GM20000 (cell line): ENCODE results near the gene SLC9B1.
"Not testable (repeated sequence)": the region's sequence is repeated elsewhere in the genome, so short reads cannot be mapped to it uniquely, and the experiment has no call there.

ENCODE experiments used
- DNase-seq: peaks from one replicate; pipeline ENCODE4 v3.0.0; 2012; ENCODE audit warnings: low spot score
- CTCF ChIP-seq: IDR thresholded peaks from 2 replicates; pipeline ENCODE4 v1.5.1; 2012; ENCODE audit warnings: mild to moderate bottlenecking, control low read depth; ENCODE audit errors: extremely low read depth, missing control alignments

The SLC9B1 gene

DNA sequence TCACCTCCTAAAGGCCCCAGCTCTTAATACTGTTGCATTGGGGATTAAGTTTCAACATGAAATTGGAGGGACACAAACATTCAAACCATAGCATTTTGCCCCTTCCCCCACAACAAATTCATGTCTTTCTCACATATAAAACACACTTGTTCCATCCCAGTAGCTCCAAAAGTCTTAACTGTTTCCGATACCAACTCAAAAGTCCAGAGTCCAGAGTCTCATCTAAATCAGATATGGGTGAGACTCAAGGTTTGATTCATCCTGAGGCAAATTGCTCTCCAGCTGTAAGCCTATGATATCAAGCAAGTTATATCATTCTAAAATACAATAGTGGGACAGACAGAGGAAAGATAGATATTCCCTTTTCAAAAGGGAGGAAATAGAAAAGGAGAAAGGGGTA lies 8.7 kb downstream of the SLC9B1 start:
- DNase-seq, result no peak
- TF ChIP-seq CTCF, result no peak

GRCh38 chr4:103008875-103009729 lies 10.4 kb downstream of the SLC9B1 start:
- peak; percentile 35 for TF ChIP-seq CTCF
- peak; percentile 43 for DNase-seq

DNA sequence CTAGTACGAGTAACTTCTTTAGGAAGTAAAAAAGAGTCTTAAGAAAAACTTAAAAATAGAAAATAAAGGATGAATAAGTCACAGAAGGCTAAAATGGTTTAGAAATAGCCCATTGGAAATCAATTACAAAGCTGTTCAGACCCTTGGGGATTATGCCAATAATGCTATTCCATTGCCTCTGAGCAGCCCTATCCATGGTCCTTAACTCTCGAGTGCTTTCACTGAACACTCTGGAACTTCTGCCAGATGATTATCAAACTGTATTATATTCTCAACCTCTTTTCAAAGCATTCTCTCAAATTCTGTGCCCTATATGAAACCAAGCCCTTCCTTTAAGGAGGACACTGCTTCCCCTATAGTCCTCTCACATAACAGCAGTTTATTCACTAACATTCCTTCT lies 17.0 kb downstream of the SLC9B1 start:
- TF ChIP-seq CTCF, result no peak
- DNase-seq, result no peak

DNA sequence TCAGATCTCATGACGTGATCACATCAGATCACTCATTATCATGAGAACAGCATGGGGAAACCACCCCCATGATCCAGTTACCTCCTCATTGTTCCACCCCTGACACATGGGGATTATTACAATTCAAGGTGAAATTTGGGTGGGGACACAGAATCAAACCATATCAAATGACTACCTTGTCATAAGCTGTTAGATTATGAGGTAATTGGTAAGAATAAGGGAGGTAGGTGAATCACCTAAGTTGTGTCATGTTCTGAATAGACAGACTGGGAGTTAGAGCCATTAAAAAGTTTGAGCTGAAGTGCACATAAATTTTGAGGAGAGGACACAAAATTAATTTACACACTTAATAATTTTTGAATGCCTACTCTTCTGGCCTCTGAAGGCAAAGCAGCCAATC lies 24.7 kb downstream of the SLC9B1 start:
- no peak for DNase-seq
- TF ChIP-seq CTCF, result no peak

DNA sequence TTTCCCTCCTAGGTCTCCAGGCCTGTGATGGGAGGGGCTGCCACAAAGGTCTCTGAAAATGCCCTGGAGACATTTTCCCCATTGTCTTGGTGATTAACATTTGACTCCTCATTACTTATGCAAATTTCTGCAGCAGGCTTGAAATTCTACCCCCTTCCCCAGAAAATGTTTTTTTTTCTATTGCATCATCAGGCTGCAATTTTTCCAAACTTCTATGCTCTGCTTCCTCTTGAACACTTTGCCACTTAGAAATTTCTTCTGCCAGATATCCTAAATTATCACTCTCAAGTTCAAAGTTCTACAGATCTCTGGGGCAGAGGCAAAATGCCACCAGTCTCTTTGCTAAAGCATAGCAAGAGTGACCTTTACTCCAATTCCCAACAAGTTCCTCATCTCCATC lies 25.5 kb downstream of the SLC9B1 start:
- not testable (repeated sequence) for DNase-seq

GRCh38 chr4:102988429-102989020 lies 31.0 kb downstream of the SLC9B1 start:
- no peak for TF ChIP-seq CTCF

GRCh38 chr4:102981005-102981404 lies 38.5 kb downstream of the SLC9B1 start:
- no peak for TF ChIP-seq CTCF
- no peak for DNase-seq

More at GRCh38 chr4:102988429-102989020, 31.0 kb downstream of the SLC9B1 start:
- DNase-seq, result peak; percentile 6

DNA sequence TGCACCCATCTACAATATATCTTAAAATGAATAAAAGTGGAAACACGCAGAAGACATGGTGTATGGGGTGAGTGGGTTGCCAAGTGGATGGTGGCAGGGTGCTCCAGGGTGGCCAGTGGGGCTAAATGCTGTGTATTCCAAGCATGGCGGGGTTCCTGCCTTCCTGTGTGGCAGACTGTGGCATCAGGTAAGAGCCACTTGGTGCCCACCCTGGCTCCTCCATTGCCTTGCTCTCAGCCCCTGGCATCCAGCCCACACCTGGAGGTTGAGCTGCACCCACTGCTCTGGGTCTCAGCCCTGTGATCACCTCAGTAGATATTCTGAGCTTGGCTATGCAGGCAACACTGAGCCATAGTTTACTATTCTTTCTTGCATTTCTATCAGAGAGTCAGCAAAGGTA lies 57.7 kb downstream of the SLC9B1 start:
- DNase-seq, result not testable (repeated sequence)
